ENCODE data around the gene TRIML2. TPM values are rescaled to one million over a fixed set of nuclear protein-coding genes. Genes with fewer than 3 reads are reported as not detected.

Gene TRIML2
- total RNA-seq, 6 experiments from 2014 or later: 1.1 to 3.6 (median 2.3) TPM

- no peak overlapping the region for H3K4me3 Mint-ChIP-seq
- TF ChIP-seq CTCF (IDR thresholded peaks at IDR 0.05): no peak
- no peaks in the 10 kb centered on the region; the same call in 1 of the 2 replicates for H3K27me3 Mint-ChIP-seq (ENCODE audit: insufficient read depth)
Measured at GRCh38 chr4:188146618-188147017, 37.2 kb upstream of the TRIML2 start.

DNA sequence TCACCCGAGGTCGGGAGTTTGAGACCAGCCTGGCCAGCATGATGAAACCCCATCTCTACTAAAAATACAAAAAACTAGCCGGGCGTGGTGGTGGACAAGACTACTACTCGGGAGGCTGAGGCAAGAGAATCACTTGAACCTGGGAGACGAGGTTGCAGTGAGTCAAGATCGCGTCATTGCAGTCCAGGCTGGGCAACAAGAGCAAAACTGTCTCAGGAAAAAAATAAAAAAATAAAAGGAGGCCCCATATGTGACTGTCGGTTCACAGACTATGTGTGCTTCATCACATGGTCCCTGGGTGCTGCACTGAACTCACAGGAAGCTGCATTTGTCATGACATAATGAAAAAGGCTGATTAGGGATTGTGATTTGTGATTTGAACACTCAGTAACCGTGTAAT lies 36.2 kb upstream of the TRIML2 start:
- no peak for TF ChIP-seq CTCF (IDR thresholded peaks at IDR 0.05)
- no peak overlapping the region for H3K4me3 Mint-ChIP-seq
- H3K27me3 Mint-ChIP-seq (ENCODE audit: insufficient read depth): no peaks in the 10 kb centered on the region; the same call in 1 of the 2 replicates
- peaks cover 27% of the 10 kb centered on the region for H3K9me3 Mint-ChIP-seq
- H3K36me3 Mint-ChIP-seq (ENCODE audit: low read depth): no peaks in the 10 kb centered on the region
- no peaks in the 10 kb centered on the region; the same call in 1 of the 2 replicates for H3K4me1 Mint-ChIP-seq (ENCODE audit: low read depth)
- no peak overlapping the region for H3K27ac Mint-ChIP-seq
- DNase-seq: no peak

More at GRCh38 chr4:188146618-188147017, 37.2 kb upstream of the TRIML2 start:
- no peaks in the 10 kb centered on the region for H3K36me3 Mint-ChIP-seq (ENCODE audit: low read depth)
- H3K9me3 Mint-ChIP-seq: peaks cover 27% of the 10 kb centered on the region
- H3K27ac Mint-ChIP-seq: no peak overlapping the region
- no peak for DNase-seq
- no peaks in the 10 kb centered on the region; the same call in 1 of the 2 replicates for H3K4me1 Mint-ChIP-seq (ENCODE audit: low read depth)

GRCh38 chr4:188143731-188144130 lies 34.3 kb upstream of the TRIML2 start:
- DNase-seq: no peak
- Mint-ChIP-seq H3K27ac (no peak overlapping the region), H3K9me3 (peaks cover 21% of the 10 kb centered on the region), H3K36me3 (ENCODE audit: low read depth) (no peaks in the 10 kb centered on the region), H3K27me3 (ENCODE audit: insufficient read depth) (no peaks in the 10 kb centered on the region; the same call in 1 of the 2 replicates), H3K4me1 (ENCODE audit: low read depth) (no peaks in the 10 kb centered on the region; the same call in 1 of the 2 replicates), H3K4me3 (no peak overlapping the region)
- no peak for TF ChIP-seq CTCF (IDR thresholded peaks at IDR 0.05)

DNA sequence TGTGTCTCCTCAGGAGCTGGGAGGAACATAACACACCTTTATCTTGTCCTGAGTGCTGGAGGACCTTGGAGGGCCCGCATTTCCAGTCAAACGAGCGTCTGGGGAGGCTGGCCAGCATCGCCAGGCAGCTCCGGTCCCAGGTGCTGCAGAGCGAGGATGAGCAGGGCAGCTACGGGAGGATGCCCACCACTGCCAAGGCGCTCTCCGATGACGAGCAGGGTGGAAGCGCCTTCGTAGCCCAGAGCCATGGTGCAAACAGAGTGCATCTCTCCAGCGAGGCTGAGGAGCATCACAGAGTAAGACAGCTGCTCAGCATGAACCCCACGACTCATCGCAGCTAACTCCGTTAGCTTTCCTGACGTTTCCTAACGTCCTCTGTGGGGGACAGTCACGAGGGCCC lies 30.3 kb upstream of the TRIML2 start:
- no peak for TF ChIP-seq CTCF (IDR thresholded peaks at IDR 0.05)
- Mint-ChIP-seq H3K4me1 (ENCODE audit: low read depth) (no peaks in the 10 kb centered on the region), H3K27me3 (ENCODE audit: insufficient read depth) (0 out of 2 replicates have a peak, but pooled peaks cover 2% of the 10 kb centered on the region), H3K36me3 (ENCODE audit: low read depth) (no peaks in the 10 kb centered on the region), H3K27ac (no peak overlapping the region), H3K4me3 (no peak overlapping the region), H3K9me3 (peaks cover 14% of the 10 kb centered on the region; the same call in 1 of the 2 replicates)
- no peak for DNase-seq

- Mint-ChIP-seq H3K27me3 (ENCODE audit: insufficient read depth) (0 out of 2 replicates have a peak, but pooled peaks cover 2% of the 10 kb centered on the region), H3K4me1 (ENCODE audit: low read depth) (no peaks in the 10 kb centered on the region), H3K27ac (no peak within 1 kb of the TSS), H3K4me3 (no peak within 1 kb of the TSS), H3K9me3 (peaks cover 11% of the 10 kb centered on the region; the same call in 1 of the 2 replicates), H3K36me3 (ENCODE audit: low read depth) (no peaks in the 10 kb centered on the region)
- no peak for DNase-seq
- no peak for TF ChIP-seq CTCF (IDR thresholded peaks at IDR 0.05)
Measured at GRCh38 chr4:188139141-188139540, 29.7 kb upstream of the TRIML2 start, which contains the start of gene TRIML1. Gene TRIML1 (plus strand): TSS chr4:188139441. CDS start chr4:188139559, 118 bp downstream.

Measured in HFFc6 (cell line).